ENCODE data around the gene BPGM. TPM values are rescaled to one million over a fixed set of nuclear protein-coding genes. Genes with fewer than 3 reads are reported as not detected.

The BPGM gene
- total and polyA plus RNA-seq, 2 donors from 2014 or later, result 21.2 to 53.5 TPM

- Histone ChIP-seq H3K9me3 (ENCODE audit: control insufficient read depth in 2 of 3, insufficient read depth in 1 of 3, low read length in 3 of 3) (no peaks in the 10 kb centered on the region), H3K4me3 (ENCODE audit: low read length in 3 of 3) (no peak overlapping the region), H3K27ac (ENCODE audit: low read depth in 2 of 2, low read length in 2 of 2) (no peak overlapping the region), H3K9ac (ENCODE audit: low read length in 3 of 3) (no peak overlapping the region), H3K36me3 (ENCODE audit: control insufficient read depth in 2 of 3, insufficient read depth in 3 of 3, low read length in 3 of 3) (no peaks in the 10 kb centered on the region), H3K27me3 (ENCODE audit: control insufficient read depth, insufficient read depth, low read length) (no peaks in the 10 kb centered on the region), H3K4me1 (ENCODE audit: control insufficient read depth in 2 of 3, insufficient read depth in 2 of 3, low read depth in 1 of 3, low read length in 3 of 3) (peaks cover 0 to 4% (median 0%) of the 10 kb centered on the region in 3 donors)
- FAIRE-seq, result no peak
- intact Hi-C loops (cut with DNase I), result no loop called here
- TF ChIP-seq CTCF (IDR thresholded peaks at IDR 0.05; ENCODE audit: borderline replicate concordance, extremely low read depth, insufficient read depth), result no peak
- no peak for DNase-seq
Observed at GRCh38 chr7:134710511-134710853, 63.8 kb downstream of the BPGM start.

GRCh38 chr7:134710854-134711624 lies 64.4 kb downstream of the BPGM start:
- H3K36me3 ChIP-seq (ENCODE audit: control insufficient read depth in 2 of 3, insufficient read depth in 3 of 3, low read length in 3 of 3), result no peaks in the 10 kb centered on the region
- H3K9ac ChIP-seq (ENCODE audit: low read length in 3 of 3), result no peak overlapping the region
- no peak overlapping the region for H3K27ac ChIP-seq (ENCODE audit: low read depth in 2 of 2, low read length in 2 of 2)
- H3K27me3 ChIP-seq (ENCODE audit: control insufficient read depth, insufficient read depth, low read length), result no peaks in the 10 kb centered on the region
- intact Hi-C loops (cut with DNase I), result no loop called here
- peaks cover 0 to 4% (median 0%) of the 10 kb centered on the region in 3 donors for H3K4me1 ChIP-seq (ENCODE audit: control insufficient read depth in 2 of 3, insufficient read depth in 2 of 3, low read depth in 1 of 3, low read length in 3 of 3)
- DNase-seq (no peak), FAIRE-seq (no peak)
- H3K4me3 ChIP-seq (ENCODE audit: low read length in 3 of 3), result no peak overlapping the region
- TF ChIP-seq CTCF (IDR thresholded peaks at IDR 0.05; ENCODE audit: borderline replicate concordance, extremely low read depth, insufficient read depth), result no peak
- H3K9me3 ChIP-seq (ENCODE audit: control insufficient read depth in 2 of 3, insufficient read depth in 1 of 3, low read length in 3 of 3), result no peaks in the 10 kb centered on the region

- intact Hi-C loops (cut with DNase I), result no loop called here
- no peaks in the 10 kb centered on the region for H3K9me3 ChIP-seq (ENCODE audit: control insufficient read depth in 2 of 3, insufficient read depth in 1 of 3, low read length in 3 of 3)
- H3K36me3 ChIP-seq (ENCODE audit: control insufficient read depth in 2 of 3, insufficient read depth in 3 of 3, low read length in 3 of 3), result no peaks in the 10 kb centered on the region
- DNase-seq (no peak), FAIRE-seq (no peak)
- H3K27ac ChIP-seq (ENCODE audit: low read depth in 2 of 2, low read length in 2 of 2), result no peak overlapping the region
- H3K4me3 ChIP-seq (ENCODE audit: low read length in 3 of 3), result no peak overlapping the region
- no peak overlapping the region for H3K9ac ChIP-seq (ENCODE audit: low read length in 3 of 3)
- H3K27me3 ChIP-seq (ENCODE audit: control insufficient read depth, insufficient read depth, low read length), result no peaks in the 10 kb centered on the region
- peaks cover 0 to 4% (median 0%) of the 10 kb centered on the region in 3 donors for H3K4me1 ChIP-seq (ENCODE audit: control insufficient read depth in 2 of 3, insufficient read depth in 2 of 3, low read depth in 1 of 3, low read length in 3 of 3)
- TF ChIP-seq CTCF (IDR thresholded peaks at IDR 0.05; ENCODE audit: borderline replicate concordance, extremely low read depth, insufficient read depth), result no peak
Observed at GRCh38 chr7:134712196-134712595, 65.5 kb downstream of the BPGM start.
